ENCODE results near the gene SPATA6.
"Not testable (repeated sequence)": the region's sequence is repeated elsewhere in the genome, so short reads cannot be mapped to it uniquely, and the experiment has no call there.

DNA sequence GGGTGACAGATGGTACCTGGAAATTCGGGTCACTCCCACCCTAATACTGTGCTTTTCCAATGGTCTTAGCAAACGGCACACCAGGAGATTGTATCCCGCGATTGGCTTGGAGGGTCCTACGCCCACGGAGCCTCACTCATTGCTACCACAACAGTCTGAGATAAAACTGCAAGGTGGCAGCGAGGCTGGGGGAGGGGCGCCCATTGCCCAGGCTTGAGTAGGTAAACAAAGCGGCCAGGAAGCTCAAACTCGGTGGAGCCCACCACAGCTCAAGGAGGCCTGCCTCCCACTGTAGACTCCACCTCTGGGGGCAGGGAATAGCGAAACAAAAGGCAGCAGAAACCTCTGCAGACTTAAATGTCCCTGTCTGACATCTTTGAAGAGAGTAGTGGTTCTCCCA, 160.2 kb downstream of the SPATA6 start:
- TF ChIP-seq CTCF, POLR2A, EP300 (IDR thresholded peaks at IDR 0.05): not testable (repeated sequence)
